A549 (cell line): ENCODE data around the gene PEX26.

Source experiments
- MAZ ChIP-seq: fragments of 150-350 bp; IDR thresholded peaks from 2 replicates; pipeline ENCODE4 v1.6.1; 2014; ENCODE audit warnings: antibody characterized with exemption, low read depth, low read length, borderline replicate concordance
- RNF2 ChIP-seq: fragments of 200-600 bp; sonication (generic); IDR thresholded peaks from 2 replicates; pipeline ENCODE4 v1.6.1; 2016; ENCODE audit warnings: low read depth, mild to moderate bottlenecking, antibody characterized with exemption, moderate library complexity, borderline replicate concordance

- TF ChIP-seq RNF2, result no peak
- no peak for TF ChIP-seq MAZ
These were observed 10.0 kb upstream of the PEX26 start for GRCh38 chr22:18067548-18068341.
